GM12875 (cell line): ENCODE data around the gene MAP3K2.

Source experiments
- H3K4me3 ChIP-seq: one replicate; pipeline ENCODE4 v1.5.1; 2011; ENCODE audit warnings: low read depth, low read length, control low read depth
- TF ChIP-seq, protein P1 (sequence below): IDR thresholded peaks from 2 replicates; pipeline ENCODE4 v1.5.1; 2011; ENCODE audit warnings: low read depth, mild to moderate bottlenecking, control low read depth, inconsistent platforms, low read length, moderate library complexity, borderline replicate concordance; ENCODE audit not compliant: insufficient read depth

MAP3K2 gene

DNA sequence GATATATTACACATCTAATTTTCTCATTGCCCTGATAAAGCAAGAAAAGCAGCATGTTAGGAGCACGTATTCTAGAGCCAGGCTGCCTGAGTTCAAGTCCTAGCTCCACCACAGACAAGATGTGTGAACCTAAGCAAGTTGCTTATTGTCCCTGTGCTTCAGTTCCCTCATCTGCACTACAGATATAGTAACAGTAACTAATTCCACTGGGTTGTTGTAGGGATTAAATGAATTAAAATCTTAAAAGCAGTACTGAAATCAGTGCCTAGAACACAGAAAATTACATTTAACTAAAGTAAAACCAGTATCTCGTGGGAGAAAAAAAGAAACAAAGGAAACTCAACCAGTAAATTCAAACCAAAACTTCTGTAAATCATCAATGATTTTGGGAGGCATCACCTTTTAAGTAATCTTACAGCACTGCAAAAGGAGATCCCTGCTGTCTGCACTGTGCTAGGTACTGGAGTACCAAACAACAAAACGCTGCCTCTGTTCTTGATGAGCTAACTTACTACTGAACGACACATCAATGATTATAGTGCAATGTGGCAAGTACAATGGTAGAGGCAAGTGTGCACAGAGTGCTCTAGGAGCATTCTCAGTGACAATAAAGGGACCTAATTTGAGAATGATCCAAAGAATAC, 7.9 kb downstream of the MAP3K2 start:
- TF ChIP-seq, protein P1, sequence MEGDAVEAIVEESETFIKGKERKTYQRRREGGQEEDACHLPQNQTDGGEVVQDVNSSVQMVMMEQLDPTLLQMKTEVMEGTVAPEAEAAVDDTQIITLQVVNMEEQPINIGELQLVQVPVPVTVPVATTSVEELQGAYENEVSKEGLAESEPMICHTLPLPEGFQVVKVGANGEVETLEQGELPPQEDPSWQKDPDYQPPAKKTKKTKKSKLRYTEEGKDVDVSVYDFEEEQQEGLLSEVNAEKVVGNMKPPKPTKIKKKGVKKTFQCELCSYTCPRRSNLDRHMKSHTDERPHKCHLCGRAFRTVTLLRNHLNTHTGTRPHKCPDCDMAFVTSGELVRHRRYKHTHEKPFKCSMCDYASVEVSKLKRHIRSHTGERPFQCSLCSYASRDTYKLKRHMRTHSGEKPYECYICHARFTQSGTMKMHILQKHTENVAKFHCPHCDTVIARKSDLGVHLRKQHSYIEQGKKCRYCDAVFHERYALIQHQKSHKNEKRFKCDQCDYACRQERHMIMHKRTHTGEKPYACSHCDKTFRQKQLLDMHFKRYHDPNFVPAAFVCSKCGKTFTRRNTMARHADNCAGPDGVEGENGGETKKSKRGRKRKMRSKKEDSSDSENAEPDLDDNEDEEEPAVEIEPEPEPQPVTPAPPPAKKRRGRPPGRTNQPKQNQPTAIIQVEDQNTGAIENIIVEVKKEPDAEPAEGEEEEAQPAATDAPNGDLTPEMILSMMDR, result no peak
- H3K4me3 ChIP-seq, result no peak overlapping the region

DNA sequence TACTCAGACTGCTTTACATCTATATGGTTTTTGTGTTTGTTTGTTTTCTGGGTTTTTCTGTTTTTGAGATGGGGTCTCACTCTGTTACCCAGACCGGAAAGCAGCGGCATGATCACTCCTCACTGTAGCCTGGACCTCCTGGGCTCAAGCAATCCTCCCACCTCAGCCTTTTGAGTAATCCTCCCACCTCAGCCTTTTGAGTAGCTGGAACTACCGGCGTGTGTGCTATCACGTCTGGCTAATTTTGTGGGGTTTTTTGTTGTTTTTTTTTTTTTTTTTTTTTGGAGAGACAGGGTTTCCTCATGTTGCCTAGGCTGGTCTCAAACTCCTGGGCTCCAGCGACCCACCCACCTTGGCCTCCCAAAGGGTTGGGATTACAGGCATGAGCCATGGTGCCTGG, 9.1 kb downstream of the MAP3K2 start:
- no peak overlapping the region for H3K4me3 ChIP-seq
- TF ChIP-seq, protein P1, result no peak

DNA sequence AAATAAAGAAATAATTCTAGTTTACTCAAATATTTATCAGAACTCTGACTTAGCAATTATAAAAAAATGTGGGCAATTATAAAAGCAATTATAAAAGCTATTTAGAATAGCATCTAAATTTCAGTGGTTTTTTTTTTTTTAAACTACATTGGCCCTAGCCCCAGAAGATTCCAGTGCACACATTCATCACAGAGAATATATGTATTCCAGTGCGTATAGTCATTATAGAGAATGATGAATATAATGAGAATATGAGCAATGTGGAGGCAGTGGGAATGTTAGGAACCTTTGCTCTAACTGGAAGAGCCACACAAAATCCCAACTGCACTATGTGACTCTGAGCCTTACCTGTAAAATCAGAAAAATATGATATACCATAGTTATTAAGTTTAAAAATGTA, 10.5 kb downstream of the MAP3K2 start:
- no peak overlapping the region for H3K4me3 ChIP-seq
- TF ChIP-seq, protein P1, result no peak

DNA sequence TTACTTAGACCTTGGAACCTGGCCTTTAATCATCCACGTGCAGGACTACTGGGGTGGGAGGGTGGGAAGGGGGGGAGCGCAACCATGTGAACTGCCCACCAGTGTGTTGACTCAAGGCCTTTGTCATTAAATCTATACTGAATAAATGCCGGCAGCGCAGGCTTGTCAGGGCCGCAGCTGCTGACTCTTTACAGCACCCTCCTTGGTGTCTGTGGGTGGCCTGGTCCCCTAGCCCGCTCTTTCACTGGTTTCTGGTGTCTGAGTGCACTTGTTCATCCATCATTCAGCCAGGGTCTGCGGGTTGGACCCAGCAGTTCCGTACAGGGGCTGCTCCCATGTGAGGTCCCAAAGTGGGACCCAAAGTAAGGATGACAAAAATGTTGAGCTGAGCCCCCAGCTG, 11.5 kb downstream of the MAP3K2 start:
- TF ChIP-seq, protein P1, result no peak
- H3K4me3 ChIP-seq, result no peak overlapping the region

DNA sequence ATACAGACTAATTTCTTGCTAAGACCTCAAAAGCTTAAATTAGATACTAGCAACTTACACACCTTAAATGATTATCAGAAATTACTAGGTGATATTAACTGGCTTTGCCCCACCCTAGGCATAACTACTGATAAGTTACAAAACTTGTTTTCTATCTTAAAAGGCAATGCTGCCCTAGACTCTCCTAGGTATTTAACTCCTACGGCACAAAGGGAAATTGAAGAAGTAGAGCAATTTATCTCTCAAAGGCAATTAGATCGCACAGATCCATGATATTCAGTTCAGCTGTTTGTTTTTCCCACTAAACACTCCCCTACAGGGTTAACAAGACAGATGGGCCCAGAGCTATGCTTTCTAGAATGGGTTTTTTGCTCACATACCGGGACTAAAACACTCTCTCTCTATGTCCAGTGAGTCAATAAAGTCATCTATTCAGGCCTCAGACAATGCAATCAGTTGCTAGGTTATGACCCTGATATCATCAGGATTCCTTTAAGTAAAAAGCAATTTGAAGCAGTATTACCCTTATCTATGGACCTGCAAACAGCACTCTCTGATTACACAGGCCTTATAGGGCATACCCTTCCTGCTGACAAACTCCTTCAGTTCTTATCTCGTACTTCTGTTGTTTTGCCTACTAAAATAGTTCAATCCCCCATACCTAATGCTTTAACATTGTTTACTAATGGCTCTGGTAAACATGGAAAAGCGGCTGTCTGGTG, 14.3 kb downstream of the MAP3K2 start:
- H3K4me3 ChIP-seq, result no peak overlapping the region
- TF ChIP-seq, protein P1, result no peak

DNA sequence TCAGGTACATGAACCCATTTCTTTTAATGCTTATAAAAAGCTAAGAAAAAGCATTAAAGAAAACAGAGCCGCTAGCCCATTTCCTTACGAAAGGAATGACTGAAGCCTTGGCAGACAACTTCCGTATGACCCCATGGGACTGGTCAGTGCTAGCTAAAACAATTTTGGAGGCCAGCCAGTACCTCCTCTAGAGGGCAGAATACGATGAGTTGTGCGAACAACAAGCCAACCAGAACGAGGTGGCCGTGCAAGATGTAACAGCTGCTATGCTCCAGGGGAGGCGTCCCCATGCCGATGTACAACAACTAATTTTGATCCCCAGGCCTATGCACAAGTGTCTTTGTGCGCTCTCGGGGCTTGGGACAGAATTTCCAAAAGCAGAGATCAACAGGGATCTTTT, 16.7 kb downstream of the MAP3K2 start:
- TF ChIP-seq, protein P1, result no peak
- no peak overlapping the region for H3K4me3 ChIP-seq

DNA sequence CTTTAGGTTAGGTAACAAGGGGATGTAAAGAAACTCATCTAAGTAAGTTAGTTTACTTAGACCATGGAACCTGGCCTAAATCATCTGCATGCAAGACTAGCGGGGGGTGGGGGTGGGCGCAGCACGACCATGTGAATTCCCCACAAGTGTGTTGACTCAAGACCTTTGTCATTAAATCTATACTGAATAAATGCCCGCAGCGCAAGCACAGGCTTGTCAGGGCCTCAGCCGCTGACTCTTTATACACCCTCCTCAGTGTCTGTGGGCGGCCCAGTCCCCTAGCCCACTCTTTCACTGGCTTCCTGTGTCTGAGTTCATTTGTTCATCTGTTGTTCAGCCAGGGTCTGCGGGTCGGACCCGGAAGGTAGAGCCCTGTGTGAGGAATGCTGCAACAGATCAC, 17.8 kb downstream of the MAP3K2 start:
- TF ChIP-seq, protein P1, result no peak
- H3K4me3 ChIP-seq, result no peak overlapping the region
